NCI-H774 (cell line): ENCODE measurements around the gene UBASH3B.
"Not testable (repeated sequence)": the region's sequence is repeated elsewhere in the genome, so short reads cannot be mapped to it uniquely, and the experiment has no call there.

Experiments
- DNase-seq: peaks from one replicate; lab custom pipeline; 2025; lab: John Stamatoyannopoulos, UW

Gene UBASH3B

DNA sequence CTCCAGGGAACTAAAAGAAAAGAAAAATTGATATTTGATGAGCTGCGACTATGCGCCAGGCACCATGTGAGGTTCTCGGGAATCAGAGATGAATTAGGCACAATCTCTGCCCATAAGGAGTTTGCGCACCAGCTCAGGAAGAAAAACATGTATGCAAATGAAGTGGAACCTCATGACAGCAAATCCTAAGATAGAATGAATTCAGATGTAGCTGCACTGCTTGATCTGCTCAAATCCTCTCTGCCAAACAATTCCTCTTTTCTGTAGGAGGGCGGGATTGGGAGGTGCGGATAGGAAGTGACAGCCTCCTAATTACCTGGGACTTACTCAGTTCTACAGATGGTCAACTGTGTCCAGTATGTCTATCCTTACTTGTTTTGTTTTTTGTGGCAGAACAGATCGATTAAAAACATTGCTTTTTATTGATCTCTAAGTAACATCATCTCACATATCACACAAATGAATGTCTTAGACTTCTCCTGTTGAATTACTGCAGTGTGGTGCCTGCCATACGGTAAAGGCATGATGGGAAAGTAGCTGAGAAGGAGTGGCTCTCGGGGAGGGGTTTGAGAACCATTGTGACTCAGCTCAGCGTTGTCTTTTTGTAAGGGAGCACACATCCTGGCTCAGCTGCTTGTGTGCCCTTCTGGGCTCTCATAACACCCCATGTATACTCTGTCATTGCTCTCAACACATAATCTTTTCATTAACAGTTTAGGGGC, 196.7 kb downstream of the UBASH3B start:
- DNase-seq = no peak

GRCh38 chr11:122852796-122853160, 197.3 kb downstream of the UBASH3B start:
- no peak for DNase-seq

GRCh38 chr11:122853261-122853660, 197.7 kb downstream of the UBASH3B start:
- no peak for DNase-seq

GRCh38 chr11:122853971-122854446, 198.5 kb downstream of the UBASH3B start:
- DNase-seq = peak; percentile 58

DNA sequence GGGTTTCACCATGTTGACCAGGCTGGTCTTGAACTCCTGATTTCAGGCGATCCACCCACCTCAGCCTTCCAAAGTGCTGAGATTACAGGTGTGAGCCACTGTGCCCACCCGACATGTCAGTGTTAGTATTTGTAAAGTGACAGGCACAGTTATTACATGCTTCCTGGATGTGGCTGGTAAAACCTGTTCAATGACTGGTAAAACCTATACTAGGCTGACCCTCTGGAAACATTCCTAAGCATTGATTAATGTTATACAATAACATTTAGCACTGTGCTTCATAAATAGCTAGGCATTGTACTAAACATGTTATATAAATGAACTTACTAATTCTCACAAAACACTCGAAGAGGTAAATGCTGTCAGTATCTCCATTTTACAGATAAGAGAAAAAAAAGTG, 206.1 kb downstream of the UBASH3B start:
- no peak for DNase-seq

DNA sequence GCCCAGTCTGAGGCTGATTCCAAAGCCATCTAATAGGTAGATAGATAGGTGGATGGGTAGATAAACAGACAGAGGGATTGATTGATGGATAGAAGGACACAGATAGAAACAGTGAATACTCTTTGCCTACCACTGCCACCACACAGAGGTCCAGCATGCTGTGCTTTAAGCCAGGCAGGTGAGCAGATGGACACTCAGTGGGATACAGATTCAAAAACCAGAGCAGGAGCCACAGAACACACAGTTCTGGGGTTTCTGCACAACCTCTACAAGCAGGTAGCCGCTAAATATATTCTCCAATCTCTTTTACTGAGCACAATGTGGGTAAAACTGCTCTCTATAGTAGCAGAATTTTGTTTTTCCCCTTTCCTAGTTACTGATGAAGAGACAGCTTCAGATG, 206.6 kb downstream of the UBASH3B start:
- no peak for DNase-seq

DNA sequence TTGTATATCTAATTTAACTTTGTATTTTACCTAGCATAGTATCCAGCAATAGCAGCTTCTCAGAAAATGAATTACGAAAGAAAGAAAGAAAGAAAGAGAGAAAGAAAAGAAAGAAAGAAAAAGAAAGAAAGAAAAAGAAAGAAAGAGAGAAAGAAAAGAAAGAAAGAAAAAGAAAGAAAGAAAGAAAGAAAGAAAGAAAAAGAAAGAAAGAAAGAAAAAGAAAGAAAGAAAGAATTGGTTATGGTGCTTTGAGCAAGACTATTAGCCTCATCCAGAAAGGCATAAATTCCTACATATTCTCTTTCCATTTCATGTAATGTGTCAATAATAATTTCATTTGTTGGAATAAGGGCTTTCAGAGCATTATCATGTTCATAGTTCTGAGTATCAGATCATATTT, 207.6 kb downstream of the UBASH3B start:
- not testable (repeated sequence) for DNase-seq

GRCh38 chr11:122863704-122864326, 208.3 kb downstream of the UBASH3B start:
- peak; percentile 45 for DNase-seq
